ENCODE results near the gene NOS1. TPM values are rescaled to one million over a fixed set of nuclear protein-coding genes. Genes with fewer than 3 reads are reported as not detected.

NOS1 gene
- total RNA-seq, 2 donors from 2014 or later = 0.60 to 0.86 TPM

GRCh38 chr12:117292688-117293087 lies 68.7 kb downstream of the NOS1 start:
- intact Hi-C loops (cut with DNase I) = no loop called here
- no peak for DNase-seq (ENCODE audit: low spot score)

GRCh38 chr12:117284140-117284539 lies 77.3 kb downstream of the NOS1 start:
- intact Hi-C loops (cut with DNase I) = no loop called here

GRCh38 chr12:117282490-117282889 lies 78.9 kb downstream of the NOS1 start:
- no peak for DNase-seq (ENCODE audit: low spot score)
- intact Hi-C loops (cut with DNase I) = no loop called here

More at GRCh38 chr12:117284140-117284539, 77.3 kb downstream of the NOS1 start:
- DNase-seq (ENCODE audit: low spot score) = no peak

- no peak for DNase-seq (ENCODE audit: low spot score)
- intact Hi-C loops (cut with DNase I) = no loop called here
These were observed 81.3 kb downstream of the NOS1 start for GRCh38 chr12:117280019-117280680.

- intact Hi-C loops (cut with DNase I) = no loop called here
These were observed 81.8 kb downstream of the NOS1 start for GRCh38 chr12:117279606-117280005.

GRCh38 chr12:117277875-117278274 lies 83.6 kb downstream of the NOS1 start:
- intact Hi-C loops (cut with DNase I) = no loop called here

More at GRCh38 chr12:117279606-117280005, 81.8 kb downstream of the NOS1 start:
- DNase-seq (ENCODE audit: low spot score) = no peak

GRCh38 chr12:117273091-117273490 lies 88.3 kb downstream of the NOS1 start:
- DNase-seq (ENCODE audit: low spot score) = no peak

More at GRCh38 chr12:117277875-117278274, 83.6 kb downstream of the NOS1 start:
- no peak for DNase-seq (ENCODE audit: low spot score)

GRCh38 chr12:117272690-117273089 lies 88.7 kb downstream of the NOS1 start:
- intact Hi-C loops (cut with DNase I) = no loop called here
- no peak for DNase-seq (ENCODE audit: low spot score)

More at GRCh38 chr12:117273091-117273490, 88.3 kb downstream of the NOS1 start:
- intact Hi-C loops (cut with DNase I) = no loop called here

- DNase-seq (ENCODE audit: low spot score) = no peak
- intact Hi-C loops (cut with DNase I) = no loop called here
These were observed 98.7 kb downstream of the NOS1 start for GRCh38 chr12:117262749-117263148.

- intact Hi-C loops (cut with DNase I) = no loop called here
- DNase-seq (ENCODE audit: low spot score) = no peak
These were observed 100.2 kb downstream of the NOS1 start for GRCh38 chr12:117261247-117261646.

GRCh38 chr12:117255386-117255785 lies 106.0 kb downstream of the NOS1 start:
- DNase-seq (ENCODE audit: low spot score) = no peak
- intact Hi-C loops (cut with DNase I) = no loop called here

GRCh38 chr12:117243488-117243887 lies 117.9 kb downstream of the NOS1 start:
- DNase-seq (ENCODE audit: low spot score) = no peak
- intact Hi-C loops (cut with DNase I) = no loop called here

GRCh38 chr12:117241697-117242096 lies 119.7 kb downstream of the NOS1 start:
- intact Hi-C loops (cut with DNase I) = no loop called here
- no peak for DNase-seq (ENCODE audit: low spot score)

GRCh38 chr12:117240081-117240755 lies 121.2 kb downstream of the NOS1 start:
- intact Hi-C loops (cut with DNase I) = no loop called here
- no peak for DNase-seq (ENCODE audit: low spot score)

- intact Hi-C loops (cut with DNase I) = no loop called here
These were observed 124.9 kb downstream of the NOS1 start for GRCh38 chr12:117236456-117237001.

GRCh38 chr12:117235261-117235660 lies 126.2 kb downstream of the NOS1 start:
- intact Hi-C loops (cut with DNase I) = no loop called here
- DNase-seq (ENCODE audit: low spot score) = no peak

More at GRCh38 chr12:117236456-117237001, 124.9 kb downstream of the NOS1 start:
- DNase-seq (ENCODE audit: low spot score) = peak; percentile 92

- intact Hi-C loops (cut with DNase I) = no loop called here
- DNase-seq (ENCODE audit: low spot score) = peak; percentile 74
These were observed 127.0 kb downstream of the NOS1 start for GRCh38 chr12:117234441-117234840.

GRCh38 chr12:117231750-117232149 lies 129.7 kb downstream of the NOS1 start:
- intact Hi-C loops (cut with DNase I) = no loop called here
- DNase-seq (ENCODE audit: low spot score) = no peak

GRCh38 chr12:117228239-117228638 lies 133.2 kb downstream of the NOS1 start:
- intact Hi-C loops (cut with DNase I) = no loop called here
- no peak for DNase-seq (ENCODE audit: low spot score)

- no peak for DNase-seq (ENCODE audit: low spot score)
- intact Hi-C loops (cut with DNase I) = no loop called here
These were observed 134.3 kb downstream of the NOS1 start for GRCh38 chr12:117227000-117227653.
